ENCODE results near the gene IRF4. TPM values are rescaled to one million over a fixed set of nuclear protein-coding genes. Genes with fewer than 3 reads are reported as not detected.

IRF4 gene
- total and polyA plus RNA-seq, 2 donors (not counting 3 experiments of a cell fraction or from before 2014, with no cell fraction given) = not detected

DNA sequence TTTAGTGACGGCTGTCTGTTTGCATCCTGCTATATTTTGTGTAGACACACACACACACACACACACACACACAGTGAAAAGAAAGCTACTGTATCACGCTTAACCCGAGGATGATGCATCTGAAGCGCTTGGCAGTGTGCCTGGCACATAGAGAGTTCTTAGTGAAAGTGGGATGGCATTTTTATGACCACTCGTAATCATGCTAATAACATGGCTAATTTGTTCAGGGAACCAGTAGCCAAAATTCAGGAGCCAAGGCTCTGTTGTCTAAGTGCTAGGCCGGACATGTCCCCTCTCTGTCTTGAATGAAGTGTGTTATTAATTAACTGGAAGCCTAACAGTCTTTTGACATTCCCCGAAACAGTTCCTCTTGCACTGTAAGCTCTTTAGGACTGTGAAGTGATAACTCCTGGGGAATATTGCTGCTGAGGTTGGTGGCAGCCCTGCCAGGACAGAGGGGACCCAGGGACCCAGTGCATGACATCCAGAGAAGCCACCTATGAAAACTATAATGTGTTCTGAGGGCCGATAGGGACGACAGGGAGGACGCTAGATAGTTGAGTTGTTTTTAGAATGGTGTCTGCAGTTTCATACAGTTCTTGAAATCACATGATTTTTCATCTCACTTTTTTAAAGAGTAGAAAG, 45.0 kb upstream of the IRF4 start:
- peaks cover 0 to 9% of the 10 kb centered on the region in 2 experiments for H3K36me3 ChIP-seq (ENCODE audit: control insufficient read depth in 2 of 2, extremely low read depth in 1 of 2, insufficient read depth in 2 of 2, low read length in 2 of 2)
- H3K27ac ChIP-seq (ENCODE audit: insufficient read depth, low read depth, low read length) = no peak overlapping the region
- H3K79me2 ChIP-seq (ENCODE audit: control insufficient read depth, insufficient read depth, low read length) = no peaks in the 10 kb centered on the region
- ChIA-PET CTCF (no interaction called here), POLR2A (no interaction called here)
- no peak for FAIRE-seq
- no peaks in the 10 kb centered on the region for H3K4me1 ChIP-seq (ENCODE audit: control insufficient read depth, extremely low read depth, insufficient read depth, low read length)
- no peak for DNase-seq (ENCODE audit: low read depth, low spot score)
- no peak overlapping the region for H2AFZ ChIP-seq (ENCODE audit: low read depth, low read length)
- no TSS peak for BruUV-seq (replicated peaks)
- H3K4me3 ChIP-seq (replicated peaks in 1 of 3; ENCODE audit: insufficient read depth in 1 of 3, low read depth in 1 of 3, low read length in 3 of 3) = no peak overlapping the region
- no peak overlapping the region for H3K4me2 ChIP-seq (ENCODE audit: insufficient read depth, low read length)
- H3K9me1 ChIP-seq (replicated peaks; ENCODE audit: control insufficient read depth, extremely low read depth, insufficient read depth, low read length) = no peaks in the 10 kb centered on the region
- TF ChIP-seq, protein P1, sequence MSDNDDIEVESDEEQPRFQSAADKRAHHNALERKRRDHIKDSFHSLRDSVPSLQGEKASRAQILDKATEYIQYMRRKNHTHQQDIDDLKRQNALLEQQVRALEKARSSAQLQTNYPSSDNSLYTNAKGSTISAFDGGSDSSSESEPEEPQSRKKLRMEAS (IDR thresholded peaks at IDR 0.05; ENCODE audit: insufficient read depth, insufficient read length) = no peak
- TF ChIP-seq POLR2AphosphoS5 (IDR thresholded peaks at IDR 0.05; ENCODE audit: insufficient read depth, low read depth, low read length) (no peak), GATA2 (IDR thresholded peaks at IDR 0.05; ENCODE audit: insufficient read depth, insufficient read length, low read depth, low read length) (no peak)
- H3K9ac ChIP-seq (replicated peaks; ENCODE audit: extremely low read depth, insufficient read depth, low read length) = no peak overlapping the region
- no peaks in the 10 kb centered on the region for H3K9me3 ChIP-seq (replicated peaks; ENCODE audit: control insufficient read depth, insufficient read depth, low read length)
- H3K27me3 ChIP-seq (ENCODE audit: control insufficient read depth in 2 of 2, insufficient read depth in 2 of 2, low read length in 2 of 2) = no peaks in the 10 kb centered on the region
- intact Hi-C loops (cut with micrococcal nuclease) (no loop called here), dilution Hi-C loops (cut with MboI; ENCODE audit: extremely low pct_ligation_motif_present, low sequenced_read_pairs) (no loop called here)
- no peaks in the 10 kb centered on the region for H4K20me1 ChIP-seq (replicated peaks; ENCODE audit: control insufficient read depth, extremely low read depth, insufficient read depth, low read length)

DNA sequence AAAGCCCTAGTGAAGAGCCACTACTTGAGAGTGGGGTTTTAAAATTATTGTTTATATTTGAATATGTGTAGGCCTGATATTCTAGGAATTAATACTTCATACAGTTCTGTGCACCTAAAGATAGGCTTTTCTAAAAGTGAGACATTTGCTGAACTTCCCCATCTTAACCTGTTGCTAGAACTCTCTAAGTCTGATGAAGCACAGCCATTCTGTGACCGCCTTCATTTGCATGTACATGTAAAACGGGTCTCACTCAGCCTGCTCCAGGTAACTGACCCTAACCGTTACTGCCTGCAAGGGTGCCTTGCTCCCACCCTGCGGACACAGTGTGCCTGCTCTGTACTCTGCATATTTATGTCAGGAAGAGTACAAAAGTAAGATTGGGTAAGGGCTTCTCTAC, 44.3 kb upstream of the IRF4 start:
- ChIA-PET CTCF (no interaction called here), POLR2A (no interaction called here)
- H3K4me3 ChIP-seq (replicated peaks in 1 of 3; ENCODE audit: insufficient read depth in 1 of 3, low read depth in 1 of 3, low read length in 3 of 3) = no peak overlapping the region
- FAIRE-seq = no peak
- no peak overlapping the region for H3K9ac ChIP-seq (replicated peaks; ENCODE audit: extremely low read depth, insufficient read depth, low read length)
- no TSS peak for BruUV-seq (replicated peaks)
- dilution Hi-C loops (cut with MboI; ENCODE audit: extremely low pct_ligation_motif_present, low sequenced_read_pairs) (no loop called here), intact Hi-C loops (cut with micrococcal nuclease) (no loop called here)
- H4K20me1 ChIP-seq (replicated peaks; ENCODE audit: control insufficient read depth, extremely low read depth, insufficient read depth, low read length) = no peaks in the 10 kb centered on the region
- H2AFZ ChIP-seq (ENCODE audit: low read depth, low read length) = no peak overlapping the region
- H3K4me2 ChIP-seq (ENCODE audit: insufficient read depth, low read length) = no peak overlapping the region
- H3K9me3 ChIP-seq (replicated peaks; ENCODE audit: control insufficient read depth, insufficient read depth, low read length) = no peaks in the 10 kb centered on the region
- no peaks in the 10 kb centered on the region for H3K4me1 ChIP-seq (ENCODE audit: control insufficient read depth, extremely low read depth, insufficient read depth, low read length)
- TF ChIP-seq, protein P2, sequence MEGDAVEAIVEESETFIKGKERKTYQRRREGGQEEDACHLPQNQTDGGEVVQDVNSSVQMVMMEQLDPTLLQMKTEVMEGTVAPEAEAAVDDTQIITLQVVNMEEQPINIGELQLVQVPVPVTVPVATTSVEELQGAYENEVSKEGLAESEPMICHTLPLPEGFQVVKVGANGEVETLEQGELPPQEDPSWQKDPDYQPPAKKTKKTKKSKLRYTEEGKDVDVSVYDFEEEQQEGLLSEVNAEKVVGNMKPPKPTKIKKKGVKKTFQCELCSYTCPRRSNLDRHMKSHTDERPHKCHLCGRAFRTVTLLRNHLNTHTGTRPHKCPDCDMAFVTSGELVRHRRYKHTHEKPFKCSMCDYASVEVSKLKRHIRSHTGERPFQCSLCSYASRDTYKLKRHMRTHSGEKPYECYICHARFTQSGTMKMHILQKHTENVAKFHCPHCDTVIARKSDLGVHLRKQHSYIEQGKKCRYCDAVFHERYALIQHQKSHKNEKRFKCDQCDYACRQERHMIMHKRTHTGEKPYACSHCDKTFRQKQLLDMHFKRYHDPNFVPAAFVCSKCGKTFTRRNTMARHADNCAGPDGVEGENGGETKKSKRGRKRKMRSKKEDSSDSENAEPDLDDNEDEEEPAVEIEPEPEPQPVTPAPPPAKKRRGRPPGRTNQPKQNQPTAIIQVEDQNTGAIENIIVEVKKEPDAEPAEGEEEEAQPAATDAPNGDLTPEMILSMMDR (IDR thresholded peaks at IDR 0.05; ENCODE audit: extremely low read depth in 1 of 2, insufficient read depth in 1 of 2, low read depth in 1 of 2, low read length in 2 of 2) = no peak
- TF ChIP-seq MYC (IDR thresholded peaks at IDR 0.05; ENCODE audit: low read depth, low read length) (no peak), JUN (IDR thresholded peaks at IDR 0.05; ENCODE audit: borderline replicate concordance, insufficient read depth, insufficient read length, low read depth) (no peak)
- TF ChIP-seq, protein P1 (IDR thresholded peaks at IDR 0.05; ENCODE audit: insufficient read depth, insufficient read length) = no peak
- peaks cover 0 to 9% of the 10 kb centered on the region in 2 experiments for H3K36me3 ChIP-seq (ENCODE audit: control insufficient read depth in 2 of 2, extremely low read depth in 1 of 2, insufficient read depth in 2 of 2, low read length in 2 of 2)
- no peak for DNase-seq (ENCODE audit: low read depth, low spot score)
- H3K79me2 ChIP-seq (ENCODE audit: control insufficient read depth, insufficient read depth, low read length) = no peaks in the 10 kb centered on the region
- H3K9me1 ChIP-seq (replicated peaks; ENCODE audit: control insufficient read depth, extremely low read depth, insufficient read depth, low read length) = no peaks in the 10 kb centered on the region
- no peaks in the 10 kb centered on the region for H3K27me3 ChIP-seq (ENCODE audit: control insufficient read depth in 2 of 2, insufficient read depth in 2 of 2, low read length in 2 of 2)
- no peak overlapping the region for H3K27ac ChIP-seq (ENCODE audit: insufficient read depth, low read depth, low read length)
